CD4-positive, alpha-beta T cell treated with Interleukin-15 for 1 hour (primary cell): Measurements from ENCODE around the gene ZSCAN32.
A peak's percentile ranks its signal among the peaks of the same experiment; 100 is the strongest.

Experiments used
- DNase-seq: peaks from one replicate; pipeline ENCODE4 v3.0.0-alpha.2; 2020

Gene ZSCAN32

DNA sequence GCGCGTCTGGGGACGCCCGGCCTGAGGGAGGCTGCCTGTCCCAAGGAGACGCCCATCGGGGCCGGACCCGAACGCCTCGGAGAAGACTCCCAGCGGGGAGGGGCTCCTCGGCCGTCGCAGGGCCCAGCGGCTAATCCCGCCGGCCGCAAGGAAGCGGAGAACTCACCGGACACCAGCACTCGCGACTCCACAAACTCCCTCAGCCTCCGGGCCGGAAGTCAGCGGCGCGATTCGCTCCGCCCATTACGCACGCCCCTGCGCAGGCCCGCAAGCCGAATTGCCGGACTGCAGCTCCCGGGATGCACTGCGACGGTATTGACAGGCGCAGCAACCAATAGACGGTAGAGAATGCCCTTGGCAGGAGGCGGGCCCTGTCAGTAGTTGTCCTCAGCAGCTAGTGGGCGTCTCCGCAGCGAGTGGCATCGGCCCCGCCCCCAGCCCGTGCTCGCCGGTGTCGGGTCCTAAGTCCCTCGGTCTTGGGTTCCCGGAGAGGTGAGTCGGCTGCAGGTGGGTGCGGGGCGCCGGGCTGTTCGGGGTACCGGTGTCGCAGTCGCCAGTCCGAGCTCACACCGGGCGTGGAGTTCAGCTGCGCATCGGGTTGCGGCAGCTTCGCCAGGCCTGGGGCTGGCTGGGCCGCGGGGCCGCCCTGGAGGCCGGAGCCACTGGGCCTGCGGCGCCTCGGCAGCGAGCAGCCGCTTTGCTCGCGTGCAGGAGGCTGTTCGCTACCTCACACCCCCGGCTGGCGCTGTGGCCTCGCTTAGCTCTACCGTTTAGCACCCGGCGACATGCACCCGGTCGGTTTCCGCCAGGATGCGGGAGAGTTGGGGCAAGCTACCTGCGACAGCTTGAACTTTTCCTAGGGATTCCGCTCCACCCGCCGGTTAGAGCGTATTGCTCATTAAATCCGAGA lies at the start of gene ZSCAN32, which contains the start of gene ZNF174:
Gene ZSCAN32, minus strand, starts transcription at position 226 of the 910 bp plus-strand sequence. CDS start 3,447 bp downstream, outside the sequence.
Gene ZNF174, plus strand, starts transcription at position 437 of the 910 bp plus-strand sequence. CDS start 790 bp downstream, outside the sequence.
- DNase-seq: peak; percentile 99

DNA sequence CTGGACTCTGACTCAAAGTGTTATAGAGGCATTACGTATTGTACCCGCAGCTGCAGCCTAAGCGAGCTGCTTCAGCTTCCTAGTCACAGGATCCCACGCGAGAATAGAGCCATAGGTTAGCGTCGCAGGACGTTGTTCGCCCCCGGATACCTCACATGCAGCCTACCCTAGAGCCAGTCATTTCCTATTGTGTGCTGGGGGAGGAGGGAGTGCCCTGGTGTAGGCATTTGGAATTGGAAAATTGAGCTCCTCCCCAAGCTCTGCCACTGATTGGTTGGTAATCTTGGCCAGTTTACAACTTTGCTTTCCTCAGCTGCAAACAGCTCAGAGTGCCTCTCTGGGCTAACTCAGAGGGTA lies 43.2 kb upstream of the ZSCAN32 start:
- no peak for DNase-seq

- DNase-seq: peak; percentile 89
These were observed 42.6 kb upstream of the ZSCAN32 start, which contains the start of the genes NAA60 and ZNF597 for GRCh38 chr16:3443108-3444031. NAA60 (plus strand) TSS chr16:3443680; CDS start chr16:3476228, 32,548 bp downstream. ZNF597 (minus strand) TSS chr16:3443504; CDS start chr16:3443153, 351 bp downstream.

DNA sequence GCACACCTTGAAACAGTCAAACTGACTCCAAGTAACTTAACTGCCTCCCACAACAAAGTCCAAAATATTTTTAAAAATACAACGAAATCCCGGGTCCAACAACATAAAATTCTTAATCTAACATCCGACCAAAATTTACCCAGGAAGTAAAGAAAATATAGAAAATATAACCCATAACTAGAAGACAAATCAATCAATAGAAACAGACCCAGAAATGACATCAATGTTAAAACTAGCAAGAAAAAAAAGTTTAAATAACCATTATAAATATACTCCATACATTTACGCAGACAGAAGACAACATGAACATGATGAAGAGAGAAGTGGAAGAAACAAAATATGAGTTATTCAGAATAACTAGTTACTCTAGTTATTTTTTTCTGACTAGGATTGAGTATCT lies 38.8 kb upstream of the ZSCAN32 start:
- no peak for DNase-seq

DNA sequence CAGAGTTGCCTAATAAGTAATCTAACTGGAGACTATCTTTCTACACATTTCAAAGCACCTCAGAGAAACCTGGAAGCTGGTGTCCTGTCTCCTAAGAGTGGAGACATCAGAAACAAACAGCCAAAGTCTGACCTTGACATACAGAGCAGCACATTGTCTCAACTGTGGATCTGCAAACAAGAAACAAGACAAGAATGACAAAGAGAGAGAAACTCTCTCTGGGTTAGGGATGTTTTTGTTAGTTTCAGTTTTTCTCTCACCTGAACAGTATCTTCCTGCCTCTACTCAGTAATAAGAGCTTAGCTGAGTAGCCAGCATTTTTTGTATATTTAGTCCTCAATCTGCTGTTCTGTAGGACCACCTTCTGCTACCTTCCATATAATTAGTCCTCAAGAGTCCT lies 33.6 kb upstream of the ZSCAN32 start:
- DNase-seq: no peak

DNA sequence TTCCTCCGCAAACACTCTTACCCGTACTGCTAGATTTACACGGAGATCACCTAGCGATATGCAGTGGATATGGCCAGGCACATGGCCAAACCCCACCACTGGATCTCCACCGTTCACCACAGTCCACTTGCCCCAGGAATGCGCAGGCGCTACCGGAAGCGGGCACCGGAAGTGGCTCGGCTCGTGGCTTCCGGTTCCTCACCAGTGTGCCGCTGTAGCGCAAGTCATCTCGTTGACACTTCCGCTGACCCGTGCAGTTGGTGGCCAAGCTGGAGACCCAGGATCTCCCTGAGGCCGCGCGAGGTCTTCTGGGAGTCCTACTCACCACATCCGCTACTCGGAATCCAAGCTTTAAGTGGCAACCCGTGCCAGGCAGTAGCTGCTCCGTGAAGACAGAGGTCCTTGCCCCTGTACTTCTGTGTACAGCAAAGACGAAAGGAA lies 31.0 kb upstream of the ZSCAN32 start:
- DNase-seq: peak; percentile 63

GRCh38 chr16:3413730-3414379 lies 13.1 kb upstream of the ZSCAN32 start:
- no peak for DNase-seq

GRCh38 chr16:3408561-3409197 lies 7.9 kb upstream of the ZSCAN32 start:
- DNase-seq: no peak

GRCh38 chr16:3401719-3402397 lies 1.1 kb upstream of the ZSCAN32 start:
- DNase-seq: no peak

GRCh38 chr16:3400446-3400778 lies 392 bp downstream of the ZSCAN32 start:
- no peak for DNase-seq

DNA sequence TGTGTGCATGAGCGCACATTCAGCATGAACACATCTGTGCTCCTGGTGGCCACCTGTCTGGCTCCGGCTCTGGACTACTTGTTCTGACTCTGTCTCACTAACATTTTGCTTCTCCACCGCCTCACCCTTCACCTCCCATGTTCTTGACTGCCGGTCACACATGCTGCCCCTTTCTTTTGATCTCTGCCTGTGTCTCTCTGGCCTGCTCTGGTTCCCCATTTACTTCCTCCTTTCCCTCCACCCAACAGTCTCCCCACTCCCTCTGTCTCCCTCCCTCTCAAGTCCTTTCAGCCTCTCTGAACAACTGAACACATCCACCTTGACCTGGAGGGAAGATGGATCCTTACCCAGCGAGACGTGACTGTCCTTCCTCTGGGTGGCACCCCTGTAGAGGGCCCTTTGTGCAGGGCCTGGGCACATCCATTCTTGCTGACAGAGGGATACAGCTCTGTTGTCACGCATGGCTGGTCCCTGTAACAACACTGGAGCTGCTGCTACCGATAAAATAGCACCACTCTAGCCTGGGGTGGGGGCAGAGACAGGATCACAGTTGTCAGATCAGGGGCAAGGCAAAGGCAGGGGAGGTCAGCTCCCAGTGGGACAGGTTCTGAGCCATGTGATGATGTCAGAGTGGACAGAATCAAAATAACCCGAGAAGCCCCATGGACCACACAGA lies 11.0 kb downstream of the ZSCAN32 start:
- DNase-seq: no peak

- no peak for DNase-seq
These were observed 12.5 kb downstream of the ZSCAN32 start for GRCh38 chr16:3388325-3388724.

DNA sequence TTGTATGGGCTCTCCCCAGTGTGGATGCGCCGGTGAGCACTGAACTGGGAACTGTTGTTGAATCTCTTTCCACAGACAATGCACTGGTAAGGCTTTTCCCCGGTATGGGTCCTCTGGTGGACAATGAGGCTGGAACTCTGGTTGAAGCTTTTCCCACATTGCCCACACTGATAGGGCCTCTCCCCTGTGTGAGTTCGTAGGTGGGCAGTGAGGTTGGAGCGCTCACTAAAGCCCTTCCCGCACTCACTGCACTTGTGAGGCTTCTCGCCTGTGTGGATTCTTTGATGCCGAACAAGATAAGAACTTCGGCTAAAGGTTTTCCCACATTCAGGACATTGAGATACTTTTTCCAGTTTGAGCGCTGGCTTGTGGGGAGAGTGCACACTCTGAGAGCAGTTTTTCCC lies 17.8 kb downstream of the ZSCAN32 start:
- DNase-seq: no peak

DNA sequence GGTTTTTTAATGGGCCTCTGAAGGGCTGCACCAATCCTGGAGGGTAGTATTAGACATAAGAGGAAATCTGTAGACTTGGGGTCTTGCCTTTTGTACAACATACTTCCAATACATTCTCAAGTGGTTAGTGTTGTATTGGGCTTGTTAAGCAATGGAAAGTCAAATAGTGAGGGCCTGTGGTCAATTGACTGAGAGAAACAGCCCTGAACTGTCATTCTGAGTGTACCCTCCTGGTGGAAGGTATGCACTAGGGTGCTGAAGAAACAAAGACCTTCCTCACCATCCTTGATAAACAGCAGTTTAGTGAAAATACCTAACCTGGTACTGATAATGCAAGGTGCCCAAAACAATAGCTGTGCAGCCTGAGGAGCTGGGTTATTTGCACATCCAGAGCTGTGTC lies 22.9 kb downstream of the ZSCAN32 start:
- DNase-seq: no peak

DNA sequence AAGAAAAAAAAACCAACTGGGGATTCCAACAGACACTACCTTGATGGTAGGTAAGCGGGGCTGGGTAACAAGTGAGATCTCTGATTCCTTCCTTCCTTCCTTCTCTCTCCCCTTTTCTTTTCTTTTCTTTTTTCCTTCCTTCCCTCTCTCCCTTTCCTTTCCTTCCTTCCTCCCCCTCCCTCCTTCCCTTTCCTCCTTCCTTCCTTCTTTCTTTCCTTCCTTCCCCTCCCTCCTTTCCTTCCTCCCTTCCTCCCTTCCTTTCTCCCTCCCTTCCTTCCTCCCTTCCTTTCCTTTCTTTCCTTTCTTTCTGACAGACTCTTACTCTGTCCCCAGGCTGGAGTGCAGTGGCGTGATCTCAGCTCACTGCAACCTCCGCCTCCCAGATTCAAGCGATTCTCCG lies 25.1 kb downstream of the ZSCAN32 start:
- DNase-seq: no peak

DNA sequence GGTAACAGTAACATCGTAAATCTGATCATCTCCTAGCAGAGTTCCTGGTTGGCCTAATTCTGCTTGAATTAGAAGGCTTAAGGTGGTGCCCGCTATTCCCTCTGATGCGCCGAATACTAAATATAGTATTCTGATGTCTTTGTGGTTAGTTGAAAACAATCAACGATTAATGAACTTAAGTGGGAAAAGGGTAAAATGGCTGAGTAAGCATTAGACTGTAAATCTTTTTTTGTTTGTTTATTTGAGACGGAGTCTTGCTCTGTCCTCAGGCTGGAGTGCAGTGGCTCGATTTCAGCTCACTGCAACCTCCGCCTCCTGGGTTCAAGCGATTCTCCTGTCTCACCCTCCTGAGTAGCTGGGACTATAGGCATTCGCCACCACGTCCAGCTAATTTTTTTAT lies 31.7 kb downstream of the ZSCAN32 start:
- no peak for DNase-seq

GRCh38 chr16:3364774-3365427 lies 35.9 kb downstream of the ZSCAN32 start:
- peak; percentile 92 for DNase-seq

GRCh38 chr16:3363793-3364192 lies 37.0 kb downstream of the ZSCAN32 start:
- no peak for DNase-seq

- DNase-seq: no peak
These were observed 37.9 kb downstream of the ZSCAN32 start for GRCh38 chr16:3362931-3363330.

- no peak for DNase-seq
These were observed 41.9 kb downstream of the ZSCAN32 start for GRCh38 chr16:3358871-3359270.

GRCh38 chr16:3356118-3356517 lies 44.7 kb downstream of the ZSCAN32 start:
- no peak for DNase-seq
